Kidney epithelial cell (primary cell): ENCODE results near the gene MARCHF6. TPM values are rescaled to one million over a fixed set of nuclear protein-coding genes. Genes with fewer than 3 reads are reported as not detected.

Experiments
- DNase-seq: peaks from one replicate; pipeline ENCODE4 v3.0.0-alpha.2; 2010; ENCODE audit warnings: low read depth
- H3K27me3 ChIP-seq: 2 replicates; pipeline ENCODE4 v1.6.0; 2011; ENCODE audit warnings: low read length; ENCODE audit not compliant: control insufficient read depth, insufficient read depth
- H3K36me3 ChIP-seq: 2 replicates; pipeline ENCODE4 v1.5.1; 2011; ENCODE audit warnings: low read length; ENCODE audit not compliant: control insufficient read depth, insufficient read depth
- H3K4me3 ChIP-seq: 2 replicates; pipeline ENCODE4 v1.5.1; 2011; ENCODE audit warnings: low read depth, mild to moderate bottlenecking, control low read depth, low read length
- CTCF ChIP-seq: IDR thresholded peaks from 2 replicates; pipeline ENCODE4 v1.5.1; 2011; ENCODE audit warnings: mild to moderate bottlenecking, moderate library complexity, low read length, control low read depth, inconsistent platforms; ENCODE audit not compliant: insufficient read depth, poor library complexity, severe bottlenecking
- total RNA-seq: library from RNA; depleted of rRNA; stranded (reverse); fragments of >200 nt; gene quantifications from 2 replicates; pipeline ENCODE4 v1.2.3, GENCODE V29; 2015

Gene MARCHF6
- total RNA-seq, 1 donor from 2014 or later = 47.1 TPM

DNA sequence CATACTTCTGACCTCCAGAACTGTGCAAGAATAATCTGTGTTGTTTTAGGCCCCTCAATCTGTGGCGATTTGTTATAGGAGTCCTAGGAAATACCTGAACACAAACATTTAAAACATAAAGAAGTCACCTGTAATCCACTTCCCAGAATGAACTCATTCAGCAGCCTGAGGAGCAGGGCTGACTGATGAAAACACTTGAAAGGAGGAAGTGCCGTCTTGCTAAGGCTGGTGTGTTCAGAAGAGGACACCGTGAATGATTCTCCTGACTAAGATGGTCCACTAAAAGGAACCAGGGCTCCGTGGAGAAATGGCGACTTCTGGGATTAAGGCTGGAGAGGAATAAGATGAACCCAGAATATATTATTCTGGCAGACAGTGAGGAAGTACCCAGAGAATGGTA lies 18.7 kb upstream of the MARCHF6 start:
- Histone ChIP-seq H3K27me3 (peaks cover 6% of the 10 kb centered on the region), H3K4me3 (no peak overlapping the region), H3K36me3 (no peaks in the 10 kb centered on the region)
- no peak for DNase-seq
- TF ChIP-seq CTCF = no peak

- H3K36me3 ChIP-seq = no peaks in the 10 kb centered on the region
- no peak for TF ChIP-seq CTCF
- H3K4me3 ChIP-seq = no peak overlapping the region
- DNase-seq = no peak
- peaks cover 6% of the 10 kb centered on the region for H3K27me3 ChIP-seq
These were observed 17.6 kb upstream of the MARCHF6 start for GRCh38 chr5:10335711-10336470.

GRCh38 chr5:10337107-10337506 lies 16.4 kb upstream of the MARCHF6 start:
- Histone ChIP-seq H3K27me3 (peaks cover 6% of the 10 kb centered on the region), H3K36me3 (no peaks in the 10 kb centered on the region), H3K4me3 (no peak overlapping the region)
- no peak for TF ChIP-seq CTCF
- DNase-seq = no peak

GRCh38 chr5:10337986-10338385 lies 15.5 kb upstream of the MARCHF6 start:
- H3K27me3 ChIP-seq = peaks cover 5% of the 10 kb centered on the region
- no peak for TF ChIP-seq CTCF
- H3K4me3 ChIP-seq = no peak overlapping the region
- DNase-seq = no peak
- no peaks in the 10 kb centered on the region for H3K36me3 ChIP-seq

DNA sequence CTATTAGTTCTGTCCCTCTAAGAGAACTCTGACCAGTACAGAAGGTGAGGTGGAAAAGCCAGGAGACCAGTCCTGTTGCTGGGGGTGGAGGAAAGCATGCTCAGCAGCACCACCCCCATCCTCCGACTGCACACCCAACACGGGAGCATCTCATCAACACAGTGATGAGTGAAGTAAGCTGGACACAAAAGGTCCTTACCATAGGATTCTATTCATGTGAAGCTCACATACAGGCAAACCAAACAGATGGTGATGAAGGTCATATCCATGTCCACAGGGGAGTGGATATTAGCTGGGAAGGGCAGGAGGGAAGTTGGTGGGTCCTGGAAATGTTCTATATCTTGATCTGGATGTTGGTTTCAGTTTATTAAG lies 14.8 kb upstream of the MARCHF6 start:
- Histone ChIP-seq H3K4me3 (no peak overlapping the region), H3K36me3 (no peaks in the 10 kb centered on the region), H3K27me3 (no peaks in the 10 kb centered on the region)
- DNase-seq = no peak
- TF ChIP-seq CTCF = no peak

DNA sequence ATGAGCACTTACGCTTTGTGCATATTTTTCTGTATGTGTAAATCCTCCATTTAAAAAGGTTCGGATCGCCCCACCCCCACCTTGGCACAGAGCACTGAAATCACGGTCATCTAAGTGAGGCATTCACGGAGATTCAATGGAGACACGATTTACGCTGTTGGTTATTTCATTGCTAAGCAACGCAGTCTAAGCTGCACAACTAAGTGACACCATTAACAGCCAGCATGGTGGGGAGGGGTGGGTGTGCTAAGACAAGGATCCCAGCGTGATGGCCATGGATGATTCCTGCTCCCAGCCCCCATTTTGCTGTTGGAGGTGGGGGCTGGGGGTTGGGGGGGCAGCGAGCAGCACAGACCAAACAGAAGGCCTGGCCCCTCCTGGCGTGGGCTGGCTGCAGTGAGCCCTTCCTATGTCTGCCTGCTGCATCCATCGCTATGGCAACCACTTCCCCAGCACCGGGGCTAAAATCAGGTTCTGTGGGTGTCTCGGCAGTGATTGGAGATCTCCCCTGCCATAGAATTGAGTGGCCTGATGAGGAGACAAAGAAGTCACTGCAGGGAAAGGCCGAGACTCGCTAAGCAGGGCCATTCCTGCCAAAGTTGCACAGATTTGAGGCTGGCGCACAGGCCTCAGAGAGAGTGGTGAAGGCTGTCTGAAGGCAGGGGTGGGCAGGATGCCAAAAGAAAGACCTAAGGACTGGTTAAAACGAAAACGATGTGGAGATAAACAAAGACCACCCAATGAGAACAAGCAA lies 14.3 kb upstream of the MARCHF6 start:
- H3K4me3 ChIP-seq = no peak overlapping the region
- DNase-seq = no peak
- no peaks in the 10 kb centered on the region for H3K27me3 ChIP-seq
- no peak for TF ChIP-seq CTCF
- H3K36me3 ChIP-seq = no peaks in the 10 kb centered on the region
